H9 (cell line): ENCODE data around the gene APOA4. TPM values are rescaled to one million over a fixed set of nuclear protein-coding genes. Genes with fewer than 3 reads are reported as not detected.
A peak's percentile ranks its signal among the peaks of the same experiment; 100 is the strongest.

ENCODE experiments used
- DNase-seq: peaks from one replicate; pipeline ENCODE4 v3.0.0-alpha.2; 2017
- H2AFZ ChIP-seq: one replicate; pipeline ENCODE4 v1.6.1; 2013; ENCODE audit warnings: mild to moderate bottlenecking, low read length, control low read depth, moderate library complexity
- H2AK5ac ChIP-seq: 2 replicates; pipeline ENCODE4 v1.6.1; 2013; ENCODE audit warnings: low read length, control low read depth, mixed read lengths; ENCODE audit not compliant: insufficient read length
- H2BK120ac ChIP-seq: one replicate; pipeline ENCODE4 v1.6.1; 2013; ENCODE audit warnings: low read depth, mild to moderate bottlenecking, low read length, control low read depth, inconsistent platforms; ENCODE audit not compliant: poor library complexity, severe bottlenecking
- H2BK12ac ChIP-seq: 2 replicates; pipeline ENCODE4 v1.6.1; 2013; ENCODE audit warnings: low read length, control low read depth, mixed read lengths, low read depth; ENCODE audit not compliant: insufficient read length
- H2BK15ac ChIP-seq: 2 replicates; pipeline ENCODE4 v1.6.1; 2013; ENCODE audit warnings: low read depth, low read length, control low read depth
- H2BK20ac ChIP-seq: one replicate; pipeline ENCODE4 v1.6.1; 2013; ENCODE audit warnings: low read depth, mild to moderate bottlenecking, low read length, control low read depth, inconsistent platforms; ENCODE audit not compliant: poor library complexity, severe bottlenecking
- H2BK5ac ChIP-seq: 2 replicates; pipeline ENCODE4 v1.6.1; 2013; ENCODE audit warnings: low read length, control low read depth, mixed read lengths; ENCODE audit not compliant: insufficient read length
- H3K14ac ChIP-seq: 2 replicates; pipeline ENCODE4 v1.6.1; 2013; ENCODE audit warnings: low read length, control low read depth; ENCODE audit not compliant: insufficient read depth
- H3K18ac ChIP-seq: 2 replicates; pipeline ENCODE4 v1.6.1; 2013; ENCODE audit warnings: low read depth, mild to moderate bottlenecking, mixed read lengths, low read length, control low read depth; ENCODE audit not compliant: insufficient read length
- H3K23ac ChIP-seq: 2 replicates; pipeline ENCODE4 v1.6.1; 2013; ENCODE audit warnings: low read length, control low read depth, mixed read lengths, low read depth; ENCODE audit not compliant: insufficient read length
- H3K23me2 ChIP-seq: 2 replicates; pipeline ENCODE4 v1.6.1; 2013; ENCODE audit warnings: low read depth, mild to moderate bottlenecking, mixed read lengths, low read length, control low read depth; ENCODE audit not compliant: insufficient read length, poor library complexity, severe bottlenecking
- H3K27ac ChIP-seq: 2 replicates; pipeline ENCODE4 v1.5.1; 2013; ENCODE audit warnings: low read length, control low read depth, mixed read lengths, low read depth; ENCODE audit not compliant: insufficient read length
- H3K27me3 ChIP-seq: 2 replicates; pipeline ENCODE4 v1.6.1; 2013; ENCODE audit warnings: low read length, control low read depth, inconsistent platforms; ENCODE audit not compliant: insufficient read depth
- H3K4ac ChIP-seq: 2 replicates; pipeline ENCODE4 v1.6.1; 2013; ENCODE audit warnings: low read depth, mild to moderate bottlenecking, control low read depth, inconsistent platforms, low read length, moderate library complexity
- H3K4me1 ChIP-seq: 2 replicates; pipeline ENCODE4 v1.6.1; 2013; ENCODE audit warnings: low read length, control low read depth, inconsistent platforms; ENCODE audit not compliant: insufficient read depth
- H3K4me2 ChIP-seq: 2 replicates; pipeline ENCODE4 v1.6.1; 2013; ENCODE audit warnings: low read length, control low read depth, mixed read lengths; ENCODE audit not compliant: insufficient read length, insufficient read depth
- H3K56ac ChIP-seq: 2 replicates; pipeline ENCODE4 v1.6.1; 2013; ENCODE audit warnings: low read depth, mild to moderate bottlenecking, mixed read lengths, low read length, control low read depth; ENCODE audit not compliant: insufficient read length
- H3K79me1 ChIP-seq: 2 replicates; pipeline ENCODE4 v1.6.1; 2013; ENCODE audit warnings: low read depth, mild to moderate bottlenecking, moderate library complexity, low read length, control low read depth, inconsistent platforms; ENCODE audit not compliant: insufficient read depth, poor library complexity, severe bottlenecking
- H3K79me2 ChIP-seq: 2 replicates; pipeline ENCODE4 v1.6.1; 2013; ENCODE audit warnings: low read length, control low read depth, inconsistent platforms; ENCODE audit not compliant: insufficient read depth
- H3K9ac ChIP-seq: 2 replicates; pipeline ENCODE4 v1.6.1; 2013; ENCODE audit warnings: low read length, control low read depth, mixed read lengths; ENCODE audit not compliant: insufficient read length; ENCODE audit errors: extremely low read depth
- H3K9me3 ChIP-seq: one replicate; pipeline ENCODE4 v1.6.1; 2013; ENCODE audit warnings: low read depth, low read length, inconsistent platforms; ENCODE audit not compliant: control insufficient read depth
- H3T11ph ChIP-seq: one replicate; pipeline ENCODE4 v1.6.1; 2013; ENCODE audit warnings: mild to moderate bottlenecking, low read length, control low read depth, inconsistent platforms
- H4K20me1 ChIP-seq: one replicate; pipeline ENCODE4 v1.6.1; 2013; ENCODE audit not compliant: control insufficient read depth, insufficient read length, insufficient read depth
- H4K5ac ChIP-seq: 2 replicates; pipeline ENCODE4 v1.6.1; 2013; ENCODE audit warnings: low read depth, mild to moderate bottlenecking, mixed read lengths, low read length, control low read depth; ENCODE audit not compliant: insufficient read length
- H4K8ac ChIP-seq: replicated peaks from 2 replicates; pipeline ENCODE4 v1.6.1; 2013; ENCODE audit warnings: low read length, control low read depth, mixed read lengths, low read depth; ENCODE audit not compliant: insufficient read length
- H4K91ac ChIP-seq: 2 replicates; pipeline ENCODE4 v1.6.1; 2013; ENCODE audit warnings: low read depth, mild to moderate bottlenecking, moderate library complexity, mixed read lengths, low read length, control low read depth; ENCODE audit not compliant: insufficient read length
- H3K27ac Mint-ChIP-seq, 3 experiments: 2 replicates in 2 of 3; 3 replicates in 1 of 3; pipeline ENCODE4 v1.8.0; 2020 to 2021; ENCODE audit warnings: mixed read lengths in 3 of 3, mild to moderate bottlenecking in 1 of 3, moderate library complexity in 1 of 3
- H3K27me3 Mint-ChIP-seq: 2 replicates; pipeline ENCODE4 v1.8.0; 2021; ENCODE audit warnings: low read depth, mild to moderate bottlenecking, moderate library complexity, mixed read lengths
- H3K36me3 Mint-ChIP-seq, 3 experiments: 2 replicates in 2 of 3; 3 replicates in 1 of 3; pipeline ENCODE4 v1.8.0; 2020 to 2021; ENCODE audit warnings: low read depth in 3 of 3, mixed read lengths in 3 of 3; ENCODE audit not compliant: insufficient read depth in 1 of 3
- H3K4me1 Mint-ChIP-seq, 2 experiments: 2 replicates each; pipeline ENCODE4 v1.8.0; 2020; ENCODE audit warnings: mixed read lengths in 2 of 2
- H3K4me3 Mint-ChIP-seq, 2 experiments: 2 replicates in 1 of 2; 3 replicates in 1 of 2; pipeline ENCODE4 v1.8.0; 2020 to 2021; ENCODE audit warnings: mild to moderate bottlenecking in 2 of 2, mixed read lengths in 2 of 2, moderate library complexity in 1 of 2
- H3K9me3 Mint-ChIP-seq, 2 experiments: 2 replicates in 1 of 2; 3 replicates in 1 of 2; pipeline ENCODE4 v1.8.0; 2020; ENCODE audit warnings: mild to moderate bottlenecking in 2 of 2, mixed read lengths in 2 of 2, moderate library complexity in 1 of 2
- CTCF ChIP-seq: fragments of 200-600 bp; sonication (generic); conservative IDR thresholded peaks from 3 replicates; pipeline ENCODE4 v1.8.0; 2021; ENCODE audit warnings: antibody characterized with exemption, mild to moderate bottlenecking
- WGBS: extraction: QIAGEN DNeasy Blood & Tissue Kit; methylation state at CpG from one replicate; pipeline ENCODE4 v1.1.7; 2013; ENCODE audit warnings: missing lambda C conversion rate, low lambda C conversion rate, mixed read lengths; ENCODE audit not compliant: insufficient read length; ENCODE audit errors: extremely low coverage; 5-methylcytosine and 5-hydroxymethylcytosine counted together
- total RNA-seq: library from RNA; stranded (reverse); gene quantifications from 2 replicates; pipeline ENCODE4 v1.2.1, GENCODE V29; 2021

APOA4 gene
- total RNA-seq, 1 experiment from 2014 or later = not detected

DNA sequence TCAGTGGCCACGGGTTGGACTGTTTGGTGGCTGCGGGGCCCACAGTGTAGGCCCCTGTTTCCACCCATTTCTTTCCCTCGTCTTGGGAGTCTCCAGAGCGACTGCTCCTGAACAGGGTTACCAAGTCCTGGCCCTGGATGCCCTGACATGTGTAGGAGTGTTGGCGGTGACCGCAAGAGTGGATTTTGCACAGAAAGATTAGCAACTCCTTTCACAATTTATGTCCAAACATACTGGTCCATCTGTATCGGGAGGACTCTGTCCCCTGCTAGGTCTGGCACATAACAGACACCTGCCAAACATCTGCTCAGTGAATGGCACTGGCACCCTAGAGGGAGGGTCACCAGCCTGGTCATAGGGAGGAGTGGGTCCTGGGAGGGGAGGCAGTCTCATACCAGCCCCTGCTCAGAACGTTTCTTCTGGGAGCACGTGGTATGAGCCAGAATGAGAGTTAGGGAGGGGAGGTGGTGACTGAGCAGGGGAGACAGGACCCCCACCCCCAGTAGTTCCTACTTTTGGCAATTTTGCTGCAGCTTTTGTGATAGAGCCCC is 17.7 kb upstream of the APOA4 start:
- Histone ChIP-seq H4K8ac (no peak overlapping the region), H2BK5ac (no peak overlapping the region), H3K18ac (no peak overlapping the region), H3K23me2 (no peaks in the 10 kb centered on the region), H2BK12ac (no peak overlapping the region), H3T11ph (no peak overlapping the region), H3K4me2 (no peak overlapping the region), H4K5ac (no peak overlapping the region), H2BK15ac (no peak overlapping the region), H3K4me1 (no peaks in the 10 kb centered on the region), H3K4ac (no peak overlapping the region), H3K27ac (no peak overlapping the region), H2BK120ac (no peak overlapping the region), H3K79me1 (no peaks in the 10 kb centered on the region), H3K79me2 (no peaks in the 10 kb centered on the region), H3K27me3 (no peaks in the 10 kb centered on the region), H4K20me1 (no peaks in the 10 kb centered on the region), H3K23ac (no peak overlapping the region), H3K9me3 (no peaks in the 10 kb centered on the region), H4K91ac (no peak overlapping the region), H2AK5ac (no peak overlapping the region), H3K9ac (no peak overlapping the region), H2BK20ac (no peak overlapping the region), H2AFZ (no peak overlapping the region), H3K56ac (no peak overlapping the region), H3K14ac (no peak overlapping the region)
- H3K9me3 Mint-ChIP-seq = no peaks in the 10 kb centered on the region
- TF ChIP-seq CTCF = no peak
- WGBS = no CpG with 5 or more reads among the region's 9 CpGs
- no peaks in the 10 kb centered on the region for H3K27me3 Mint-ChIP-seq
- H3K36me3 Mint-ChIP-seq = peaks cover 4 to 24% (median 23%) of the 10 kb centered on the region in 3 experiments; a peak in 6 of 7 replicates
- H3K4me1 Mint-ChIP-seq = peaks cover 32 to 35% of the 10 kb centered on the region in 2 experiments
- peak overlapping the region in 2 of 3 experiments; percentile 34 to 82; a peak in 2 of 7 replicates for H3K27ac Mint-ChIP-seq
- no peak for DNase-seq
- H3K4me3 Mint-ChIP-seq = no peak overlapping the region
